B cell (primary cell): ENCODE measurements around the gene COQ4. TPM values are rescaled to one million over a fixed set of nuclear protein-coding genes. Genes with fewer than 3 reads are reported as not detected.

Experiments used
- ATAC-seq: fragments of 200-7000 bp; cut with Tn5 transposase; one replicate; pipeline ENCODE4 v1.10.0; 2021; ENCODE audit warnings: low read depth, mild to moderate bottlenecking, moderate number of reproducible peaks, moderate library complexity
- CTCF ChIA-PET: fragments of 350-600 bp; sonication (Branson Sonifier 250); formaldehyde crosslinking; loops from one replicate; lab custom pipeline; 2021; ENCODE audit warnings: antibody characterized with exemption, inconsistent platforms; lab: Charles Lee
- POLR2A ChIA-PET: fragments of 350-600 bp; sonication (Branson Sonifier 250); formaldehyde crosslinking; loops from one replicate; lab custom pipeline; 2021; ENCODE audit warnings: antibody characterized with exemption; lab: Charles Lee
- DNase-seq: peaks from one replicate; pipeline ENCODE4 v3.0.0; 2013
- H2AFZ ChIP-seq: 2 replicates; pipeline ENCODE4 v1.6.1; 2012; ENCODE audit warnings: mild to moderate bottlenecking, low read depth, low read length; ENCODE audit not compliant: insufficient read depth, poor library complexity, severe bottlenecking
- H3K27ac ChIP-seq, 2 donors: 1 replicate in 1 of 2; 2 replicates in 1 of 2; pipeline ENCODE4 v1.5.1; 2012 to 2013; ENCODE audit warnings: low read length in 2 of 2, mild to moderate bottlenecking in 2 of 2, moderate library complexity in 1 of 2
- H3K27me3 ChIP-seq, 4 experiments: fragments of 200-600 bp in 1 of 4; sonication (generic) in 1 of 4; replicated peaks in 1 of 4; 1 replicate in 2 of 4; 2 replicates in 2 of 4; pipeline versions ENCODE4 v1.6.1 to v1.7.0; 2013 to 2016; ENCODE audit warnings: low read length in 3 of 4, mild to moderate bottlenecking in 2 of 4, mixed read lengths in 1 of 4, moderate library complexity in 1 of 4; ENCODE audit not compliant: insufficient read depth in 4 of 4, control insufficient read depth in 3 of 4; ENCODE audit errors: control extremely low read depth in 1 of 4
- H3K36me3 ChIP-seq, 2 experiments: replicated peaks in 1 of 2; 1 replicate in 1 of 2; 2 replicates in 1 of 2; pipeline versions ENCODE4 v1.6.1 to v1.7.1; 2013; ENCODE audit warnings: low read length in 1 of 2; ENCODE audit not compliant: insufficient read depth in 2 of 2, control insufficient read depth in 1 of 2; ENCODE audit errors: control extremely low read depth in 1 of 2, extremely low read depth in 1 of 2
- H3K4me1 ChIP-seq, 2 donors: fragments of 200-600 bp in 1 of 2; sonication (generic) in 1 of 2; 1 replicate in 1 of 2; 2 replicates in 1 of 2; pipeline versions ENCODE4 v1.5.1 to v1.6.1; 2013 to 2017; ENCODE audit warnings: low read length in 2 of 2; ENCODE audit not compliant: control insufficient read depth in 2 of 2, insufficient read depth in 2 of 2
- H3K4me2 ChIP-seq: replicated peaks from 2 replicates; pipeline ENCODE3; 2012; ENCODE audit warnings: mild to moderate bottlenecking, low read depth, low read length; ENCODE audit not compliant: poor library complexity, severe bottlenecking
- H3K4me3 ChIP-seq, 5 experiments: fragments of 200-600 bp in 1 of 5; sonication (generic) in 1 of 5; 1 replicate in 3 of 5; 2 replicates in 2 of 5; pipeline versions ENCODE4 v1.5.1 to v1.7.0; 2011 to 2016; ENCODE audit warnings: low read length in 4 of 5, mild to moderate bottlenecking in 4 of 5, low read depth in 2 of 5, control low read depth in 1 of 5, moderate library complexity in 1 of 5; ENCODE audit not compliant: insufficient read depth in 1 of 5; ENCODE audit errors: control extremely low read depth in 1 of 5, extremely low read depth in 1 of 5
- H3K79me2 ChIP-seq: fragments of 200-600 bp; sonication (generic); one replicate; pipeline ENCODE4 v1.6.0; 2016; ENCODE audit warnings: low read length; ENCODE audit not compliant: control insufficient read depth, insufficient read depth
- H3K9ac ChIP-seq: fragments of 200-600 bp; sonication (generic); 2 replicates; pipeline ENCODE4 v1.6.1; 2017; ENCODE audit warnings: mild to moderate bottlenecking, low read length, moderate library complexity
- H3K9me3 ChIP-seq, 3 donors: one replicate each; pipeline versions ENCODE4 v1.6.1 to v1.7.1; 2013; ENCODE audit warnings: low read length in 2 of 3; ENCODE audit not compliant: control insufficient read depth in 2 of 3, insufficient read depth in 1 of 3; ENCODE audit errors: control extremely low read depth in 1 of 3
- H4K20me1 ChIP-seq: 2 replicates; pipeline ENCODE4 v1.6.0; 2012; ENCODE audit warnings: mild to moderate bottlenecking, low read length; ENCODE audit not compliant: insufficient read depth, control insufficient read depth, poor library complexity, severe bottlenecking
- H3K27ac Mint-ChIP-seq: one replicate; pipeline ENCODE4 v1.8.0; 2021; ENCODE audit warnings: mixed read lengths
- H3K27me3 Mint-ChIP-seq: one replicate; pipeline ENCODE4 v1.8.0; 2021; ENCODE audit warnings: mixed read lengths
- H3K4me1 Mint-ChIP-seq: one replicate; pipeline ENCODE4 v1.8.0; 2021; ENCODE audit warnings: mixed read lengths
- H3K4me3 Mint-ChIP-seq: one replicate; pipeline ENCODE4 v1.8.0; 2021; ENCODE audit warnings: mixed read lengths
- H3K9me3 Mint-ChIP-seq: one replicate; pipeline ENCODE4 v1.8.0; 2022; ENCODE audit warnings: mixed read lengths; ENCODE audit not compliant: insufficient read depth
- EZH2 ChIP-seq: IDR thresholded peaks from 2 replicates; pipeline ENCODE4 v1.6.1; 2012; ENCODE audit warnings: borderline replicate concordance, low read depth, mild to moderate bottlenecking, moderate library complexity, low read length; ENCODE audit not compliant: insufficient read depth, poor library complexity, severe bottlenecking
- WGBS: methylation state at CpG from one replicate; pipeline ENCODE4 v1.1.5; 2013; ENCODE audit warnings: missing lambda C conversion rate; ENCODE audit not compliant: insufficient coverage; 5-methylcytosine and 5-hydroxymethylcytosine counted together
- intact Hi-C: fragments of 100-400 bp; cut with micrococcal nuclease; formaldehyde crosslinking; loops from one replicate; pipeline ENCODE4 v1.10.0; 2022
- polyA plus RNA-seq: library from polyadenylated mRNA; depleted of rRNA; stranded (reverse); fragments of >200 nt; gene quantifications from 2 replicates; pipeline ENCODE4 v1.2.3, GENCODE V29; 2012
- total RNA-seq, 2 donors: library from RNA; stranded (reverse); fragments of 120-200 nt in 1 of 2; gene quantifications; 1 replicate in 1 of 2; 2 replicates in 1 of 2; pipeline versions ENCODE4 v1.2.3 to v1.2.4, GENCODE V29; 2013 to 2022
- TF ChIP-seq, protein P1 (sequence below): fragments of 200-600 bp; IDR thresholded peaks from one replicate; pipeline ENCODE4 v1.8.0; 2022; ENCODE audit warnings: antibody characterized with exemption, mild to moderate bottlenecking

Gene COQ4
- total and polyA plus RNA-seq, 2 donors (not counting 1 experiment from before 2014, with no cell fraction given), result 54.9 to 62.8 TPM

DNA sequence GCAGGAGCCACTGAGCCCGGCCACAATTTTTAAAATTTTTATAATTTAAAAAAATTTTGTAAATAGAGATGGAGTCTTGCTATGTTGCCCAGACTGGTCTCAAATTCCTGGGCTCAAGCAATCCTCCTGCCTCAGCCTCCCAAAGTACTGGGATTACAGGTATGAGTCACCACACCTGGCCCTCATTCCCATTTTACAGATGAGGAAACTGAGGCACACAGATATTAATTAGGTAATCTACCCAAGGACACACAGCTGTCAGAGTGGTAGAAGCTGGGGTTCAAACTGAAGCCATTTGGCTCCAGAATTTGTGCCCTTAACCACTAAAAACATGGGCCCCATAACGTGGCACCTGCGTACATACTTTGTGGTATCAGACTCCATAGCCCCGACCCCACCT is 7.9 kb upstream of the COQ4 start:
- ATAC-seq, result no peak
- CTCF ChIA-PET, result no interaction called here
- H3K36me3 ChIP-seq, result peaks cover 0 to 50% of the 10 kb centered on the region in 2 experiments

DNA sequence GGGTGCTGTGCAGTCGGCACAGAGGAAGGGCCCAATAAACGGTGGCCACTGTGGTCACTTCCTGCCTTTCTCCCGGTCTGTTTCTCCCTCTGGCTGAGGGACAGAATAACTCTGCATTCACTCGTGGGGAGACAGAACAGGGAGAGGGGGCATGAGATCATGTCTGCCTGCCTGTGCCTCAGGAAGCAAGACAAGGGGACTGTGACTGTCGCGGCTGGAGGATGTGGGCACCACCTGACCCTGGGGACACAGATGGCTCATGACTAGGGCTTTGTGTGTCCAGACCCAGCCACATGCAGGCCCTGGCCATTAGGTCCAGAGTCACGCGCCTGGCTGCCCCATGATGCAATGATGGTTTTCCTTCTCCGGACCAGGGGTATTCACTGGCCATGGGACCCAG is 6.2 kb upstream of the COQ4 start:
- 89% methylated on average over 8 of the region's 9 CpGs for WGBS
- no peaks in the 10 kb centered on the region for H3K4me1 Mint-ChIP-seq
- no peak for ATAC-seq
- H3K4me3 ChIP-seq, result no peak overlapping the region
- H3K36me3 ChIP-seq, result peaks cover 0 to 42% of the 10 kb centered on the region in 2 experiments
- H3K79me2 ChIP-seq, result peaks cover 2% of the 10 kb centered on the region
- no peaks in the 10 kb centered on the region for H3K27me3 Mint-ChIP-seq
- H3K4me1 ChIP-seq, result peaks cover 2 to 3% of the 10 kb centered on the region in 2 donors
- no peak overlapping the region for H3K4me3 Mint-ChIP-seq
- H3K27me3 ChIP-seq, result no peaks in the 10 kb centered on the region
- no peaks in the 10 kb centered on the region for H4K20me1 ChIP-seq
- ChIA-PET CTCF (no interaction called here), POLR2A (no interaction called here)
- no peak for DNase-seq
- no peaks in the 10 kb centered on the region for H3K9me3 Mint-ChIP-seq
- no peak for TF ChIP-seq EZH2
- TF ChIP-seq, protein P1, sequence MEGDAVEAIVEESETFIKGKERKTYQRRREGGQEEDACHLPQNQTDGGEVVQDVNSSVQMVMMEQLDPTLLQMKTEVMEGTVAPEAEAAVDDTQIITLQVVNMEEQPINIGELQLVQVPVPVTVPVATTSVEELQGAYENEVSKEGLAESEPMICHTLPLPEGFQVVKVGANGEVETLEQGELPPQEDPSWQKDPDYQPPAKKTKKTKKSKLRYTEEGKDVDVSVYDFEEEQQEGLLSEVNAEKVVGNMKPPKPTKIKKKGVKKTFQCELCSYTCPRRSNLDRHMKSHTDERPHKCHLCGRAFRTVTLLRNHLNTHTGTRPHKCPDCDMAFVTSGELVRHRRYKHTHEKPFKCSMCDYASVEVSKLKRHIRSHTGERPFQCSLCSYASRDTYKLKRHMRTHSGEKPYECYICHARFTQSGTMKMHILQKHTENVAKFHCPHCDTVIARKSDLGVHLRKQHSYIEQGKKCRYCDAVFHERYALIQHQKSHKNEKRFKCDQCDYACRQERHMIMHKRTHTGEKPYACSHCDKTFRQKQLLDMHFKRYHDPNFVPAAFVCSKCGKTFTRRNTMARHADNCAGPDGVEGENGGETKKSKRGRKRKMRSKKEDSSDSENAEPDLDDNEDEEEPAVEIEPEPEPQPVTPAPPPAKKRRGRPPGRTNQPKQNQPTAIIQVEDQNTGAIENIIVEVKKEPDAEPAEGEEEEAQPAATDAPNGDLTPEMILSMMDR, result no peak
- H3K27ac Mint-ChIP-seq, result no peak overlapping the region
- no peak overlapping the region for H3K4me2 ChIP-seq
- intact Hi-C loops, result no loop called here
- no peak overlapping the region for H3K9ac ChIP-seq
- no peak overlapping the region for H3K27ac ChIP-seq
- no peak overlapping the region for H2AFZ ChIP-seq
- no peaks in the 10 kb centered on the region for H3K9me3 ChIP-seq

More for the DNA sequence above, 7.9 kb upstream of the COQ4 start:
- WGBS, result no CpG with 5 or more reads among the region's 4 CpGs
- H3K27me3 Mint-ChIP-seq, result no peaks in the 10 kb centered on the region
- Histone ChIP-seq H3K4me2 (no peak overlapping the region), H3K27me3 (no peaks in the 10 kb centered on the region), H3K4me3 (no peak overlapping the region), H2AFZ (no peak overlapping the region), H3K27ac (no peak overlapping the region), H3K79me2 (no peaks in the 10 kb centered on the region), H3K4me1 (no peaks in the 10 kb centered on the region), H3K9me3 (no peaks in the 10 kb centered on the region), H4K20me1 (no peaks in the 10 kb centered on the region), H3K9ac (no peak overlapping the region)
- intact Hi-C loops, result no loop called here
- TF ChIP-seq, protein P1, result no peak
- TF ChIP-seq EZH2, result no peak
- no peaks in the 10 kb centered on the region for H3K4me1 Mint-ChIP-seq
- no peak overlapping the region for H3K27ac Mint-ChIP-seq
- H3K4me3 Mint-ChIP-seq, result no peak overlapping the region
- DNase-seq, result no peak
- POLR2A ChIA-PET, result no interaction called here
- no peaks in the 10 kb centered on the region for H3K9me3 Mint-ChIP-seq
